ENCODE results near the gene TET3.

The TET3 gene

GRCh38 chr2:74007121-74007520 is 22.4 kb downstream of the TET3 start:
- DNase-seq, result no peak

GRCh38 chr2:74007711-74008110 is 23.0 kb downstream of the TET3 start:
- DNase-seq, result no peak

- DNase-seq, result no peak
Measured at GRCh38 chr2:74008761-74009395, 24.2 kb downstream of the TET3 start.

- no peak for DNase-seq
Measured at GRCh38 chr2:74009577-74009976, 24.9 kb downstream of the TET3 start.

- DNase-seq, result peak; percentile 87
Measured at GRCh38 chr2:74010087-74010541, 25.4 kb downstream of the TET3 start.

GRCh38 chr2:74011246-74011645 is 26.5 kb downstream of the TET3 start:
- no peak for DNase-seq

- no peak for DNase-seq
Measured at GRCh38 chr2:74014813-74015212, 30.1 kb downstream of the TET3 start.

- DNase-seq, result no peak
Measured at GRCh38 chr2:74017223-74017622, 32.5 kb downstream of the TET3 start.

GRCh38 chr2:74019516-74019915 is 34.8 kb downstream of the TET3 start:
- no peak for DNase-seq

- DNase-seq, result no peak
Measured at GRCh38 chr2:74020702-74021406, 36.1 kb downstream of the TET3 start.

- no peak for DNase-seq
Measured at GRCh38 chr2:74021407-74021755, 36.7 kb downstream of the TET3 start.

- no peak for DNase-seq
Measured at GRCh38 chr2:74024216-74024615, 39.5 kb downstream of the TET3 start.

GRCh38 chr2:74025971-74026612 is 41.4 kb downstream of the TET3 start:
- DNase-seq, result no peak

GRCh38 chr2:74026687-74027241 is 42.1 kb downstream of the TET3 start:
- no peak for DNase-seq

GRCh38 chr2:74027496-74027895 is 42.8 kb downstream of the TET3 start:
- DNase-seq, result no peak

- DNase-seq, result no peak
Measured at GRCh38 chr2:74028290-74028689, 43.6 kb downstream of the TET3 start.

- DNase-seq, result no peak
Measured at GRCh38 chr2:74028741-74029140, 44.0 kb downstream of the TET3 start.

GRCh38 chr2:74029714-74030397 is 45.1 kb downstream of the TET3 start:
- no peak for DNase-seq

GRCh38 chr2:74031221-74031620 is 46.5 kb downstream of the TET3 start:
- DNase-seq, result no peak

- no peak for DNase-seq
Measured at GRCh38 chr2:74031959-74032287, 47.2 kb downstream of the TET3 start.

- no peak for DNase-seq
Measured at GRCh38 chr2:74033375-74033774, 48.7 kb downstream of the TET3 start.

All from NCI-H2029 (cell line).